Measurements from ENCODE around the gene FGGY.

Gene FGGY

DNA sequence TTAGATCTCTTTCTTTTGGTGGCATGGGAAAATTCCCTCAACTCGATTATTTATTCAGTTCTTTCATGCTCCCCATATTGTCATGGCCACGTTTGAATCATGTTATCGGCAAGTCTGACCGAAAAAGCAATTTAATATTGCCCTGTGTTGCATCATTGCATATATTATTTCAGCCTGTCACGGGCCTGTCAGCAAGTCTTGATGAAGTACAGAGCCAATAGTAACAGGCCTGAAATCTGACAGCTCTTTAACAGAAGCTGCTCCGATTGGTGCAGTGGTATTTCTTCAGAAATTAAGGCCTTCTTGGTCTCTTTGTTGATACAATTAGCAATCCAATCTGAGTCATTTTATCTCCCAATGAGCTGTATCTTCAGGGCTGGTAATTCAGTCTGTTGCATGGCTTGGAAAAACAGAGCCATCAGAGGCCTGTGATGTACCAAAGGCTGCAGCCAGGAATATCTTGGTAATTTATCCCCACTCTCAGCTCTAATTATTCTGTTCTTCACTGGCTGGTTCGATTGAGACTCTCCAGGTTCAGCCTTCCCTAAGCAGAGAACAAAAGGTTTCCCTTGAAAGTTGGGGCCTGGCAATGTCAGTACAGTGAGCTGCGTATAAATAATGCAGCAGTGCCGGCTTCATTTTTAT is 149.5 kb downstream of the FGGY start:
- DNase-seq (ENCODE audit: low read depth, low spot score), result peak; percentile 86
- TF ChIP-seq, protein P1, sequence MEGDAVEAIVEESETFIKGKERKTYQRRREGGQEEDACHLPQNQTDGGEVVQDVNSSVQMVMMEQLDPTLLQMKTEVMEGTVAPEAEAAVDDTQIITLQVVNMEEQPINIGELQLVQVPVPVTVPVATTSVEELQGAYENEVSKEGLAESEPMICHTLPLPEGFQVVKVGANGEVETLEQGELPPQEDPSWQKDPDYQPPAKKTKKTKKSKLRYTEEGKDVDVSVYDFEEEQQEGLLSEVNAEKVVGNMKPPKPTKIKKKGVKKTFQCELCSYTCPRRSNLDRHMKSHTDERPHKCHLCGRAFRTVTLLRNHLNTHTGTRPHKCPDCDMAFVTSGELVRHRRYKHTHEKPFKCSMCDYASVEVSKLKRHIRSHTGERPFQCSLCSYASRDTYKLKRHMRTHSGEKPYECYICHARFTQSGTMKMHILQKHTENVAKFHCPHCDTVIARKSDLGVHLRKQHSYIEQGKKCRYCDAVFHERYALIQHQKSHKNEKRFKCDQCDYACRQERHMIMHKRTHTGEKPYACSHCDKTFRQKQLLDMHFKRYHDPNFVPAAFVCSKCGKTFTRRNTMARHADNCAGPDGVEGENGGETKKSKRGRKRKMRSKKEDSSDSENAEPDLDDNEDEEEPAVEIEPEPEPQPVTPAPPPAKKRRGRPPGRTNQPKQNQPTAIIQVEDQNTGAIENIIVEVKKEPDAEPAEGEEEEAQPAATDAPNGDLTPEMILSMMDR (IDR thresholded peaks at IDR 0.05; ENCODE audit: low read depth, low read length), result no peak
- in situ Hi-C loops (cut with HindIII; ENCODE audit: low sequenced_read_pairs), result no loop called here
- no peak overlapping the region for H3K4me3 ChIP-seq (ENCODE audit: low read depth, low read length)

DNA sequence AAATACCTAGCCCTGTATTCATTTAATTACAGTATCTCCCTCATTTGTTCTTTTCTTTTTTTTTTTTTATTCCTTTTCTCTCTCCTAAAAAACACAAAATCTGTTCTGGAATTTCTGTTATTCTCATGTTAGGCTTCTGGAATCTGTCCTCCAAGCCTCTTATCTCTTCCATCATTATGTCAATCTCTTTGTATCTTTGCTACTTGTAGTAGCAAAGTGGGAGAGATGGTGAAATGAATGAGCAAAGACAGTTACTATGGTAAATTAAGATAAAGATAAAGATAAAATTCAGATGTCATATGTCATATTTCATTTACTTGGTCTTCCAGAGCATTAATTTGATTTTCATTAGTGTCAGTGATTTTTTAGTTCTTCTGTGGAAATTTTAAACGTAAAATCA is 155.1 kb downstream of the FGGY start:
- no peak overlapping the region for H3K4me3 ChIP-seq (ENCODE audit: low read depth, low read length)
- TF ChIP-seq, protein P1 (IDR thresholded peaks at IDR 0.05; ENCODE audit: low read depth, low read length), result no peak
- in situ Hi-C loops (cut with HindIII; ENCODE audit: low sequenced_read_pairs), result no loop called here
- no peak for DNase-seq (ENCODE audit: low read depth, low spot score)

DNA sequence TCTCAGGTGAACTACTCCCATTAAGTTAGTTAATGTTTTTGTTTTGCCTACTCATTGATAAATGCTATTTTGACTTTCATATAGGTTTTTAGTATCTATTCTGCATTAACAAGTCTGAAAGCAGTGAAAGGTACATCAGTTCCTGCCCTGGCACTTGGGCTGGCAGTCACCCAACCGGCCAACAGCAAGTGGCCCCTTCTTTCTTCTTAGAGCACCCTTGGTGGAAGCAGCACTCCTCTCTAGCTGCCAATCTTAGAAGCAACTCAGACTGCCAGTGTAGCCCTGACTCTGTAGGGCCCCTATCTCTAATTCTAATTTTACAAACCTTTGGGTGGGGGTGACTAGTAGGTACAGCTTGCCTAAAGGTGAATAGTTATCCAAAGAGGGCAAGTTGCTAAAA is 155.7 kb downstream of the FGGY start:
- in situ Hi-C loops (cut with HindIII; ENCODE audit: low sequenced_read_pairs), result no loop called here
- TF ChIP-seq, protein P1 (IDR thresholded peaks at IDR 0.05; ENCODE audit: low read depth, low read length), result no peak
- no peak for DNase-seq (ENCODE audit: low read depth, low spot score)
- no peak overlapping the region for H3K4me3 ChIP-seq (ENCODE audit: low read depth, low read length)

DNA sequence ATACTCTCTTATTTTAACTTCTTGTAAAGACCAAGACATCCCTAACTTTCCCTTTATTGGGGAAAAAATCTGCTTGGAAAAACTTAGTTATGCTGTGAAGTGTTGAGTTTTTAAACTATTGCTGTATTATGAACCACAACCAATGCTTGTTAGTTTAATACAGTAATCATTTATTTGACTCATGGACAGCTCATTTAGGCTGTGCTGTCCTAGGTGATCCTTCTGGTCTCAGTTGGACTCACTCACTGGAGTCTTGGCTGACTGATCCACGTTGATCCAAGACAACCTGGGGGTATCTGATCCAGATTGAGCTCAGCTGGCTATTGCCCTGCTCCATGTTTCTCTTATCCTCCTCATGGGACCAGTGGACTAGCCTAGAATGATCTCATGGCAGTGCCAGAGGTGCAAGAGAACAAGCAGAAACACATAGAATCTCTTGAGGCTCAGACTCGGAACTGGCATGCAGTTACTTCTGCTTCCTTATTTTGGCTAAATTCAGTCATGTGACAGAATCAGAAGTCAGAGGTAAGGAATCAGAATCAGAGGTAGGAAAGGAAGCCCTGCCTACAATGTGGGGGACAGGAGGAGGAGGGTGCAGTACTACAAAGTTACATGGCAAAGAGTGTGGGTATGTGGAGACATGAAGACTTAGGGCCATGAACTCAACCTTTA is 156.5 kb downstream of the FGGY start:
- TF ChIP-seq, protein P1 (IDR thresholded peaks at IDR 0.05; ENCODE audit: low read depth, low read length), result no peak
- in situ Hi-C loops (cut with HindIII; ENCODE audit: low sequenced_read_pairs), result no loop called here

DNA sequence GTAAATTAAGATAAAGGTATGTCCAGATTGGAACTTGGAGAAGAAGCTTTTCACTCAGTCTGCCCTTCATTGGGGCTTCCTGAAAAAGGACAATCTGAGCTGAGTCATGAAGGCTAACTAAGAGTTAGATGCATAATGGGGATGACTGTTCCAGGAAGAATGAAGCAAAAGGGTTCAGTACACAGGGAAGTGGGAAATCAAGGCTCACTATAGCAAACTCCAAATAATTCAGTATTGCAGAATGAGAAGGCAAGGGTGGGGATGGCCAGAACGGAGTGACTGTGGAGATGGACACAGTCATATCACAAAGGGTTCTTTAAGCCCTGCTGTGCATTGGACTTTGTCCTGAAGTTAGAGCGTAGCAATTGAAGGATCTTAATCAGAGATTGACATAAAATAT is 158.3 kb downstream of the FGGY start:
- in situ Hi-C loops (cut with HindIII; ENCODE audit: low sequenced_read_pairs), result no loop called here
- H3K4me3 ChIP-seq (ENCODE audit: low read depth, low read length), result no peak overlapping the region
- TF ChIP-seq, protein P1 (IDR thresholded peaks at IDR 0.05; ENCODE audit: low read depth, low read length), result no peak
- peak; percentile 64 for DNase-seq (ENCODE audit: low read depth, low spot score)

More for the DNA sequence above, 156.5 kb downstream of the FGGY start:
- H3K4me3 ChIP-seq (ENCODE audit: low read depth, low read length), result no peak overlapping the region
- DNase-seq (ENCODE audit: low read depth, low spot score), result no peak

DNA sequence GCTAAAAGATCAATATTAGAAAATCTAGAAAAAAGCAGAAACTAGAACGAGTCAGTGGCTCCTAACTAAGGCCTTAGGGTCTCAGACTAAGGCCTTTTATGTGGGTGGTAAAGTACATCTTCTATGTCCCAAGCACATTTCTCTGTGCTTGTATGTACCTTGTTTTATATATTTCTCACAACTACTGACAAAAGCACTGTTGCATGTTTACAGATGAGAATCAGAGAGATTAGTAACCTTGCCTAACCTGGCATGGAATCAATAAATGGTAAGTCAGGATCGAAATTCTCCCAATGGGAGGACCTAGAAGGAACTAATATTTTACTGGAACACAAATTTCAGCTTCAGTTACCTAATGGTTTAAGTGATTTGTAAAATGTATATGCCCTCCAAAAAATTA is 160.9 kb downstream of the FGGY start:
- in situ Hi-C loops (cut with HindIII; ENCODE audit: low sequenced_read_pairs), result no loop called here
- no peak overlapping the region for H3K4me3 ChIP-seq (ENCODE audit: low read depth, low read length)
- no peak for DNase-seq (ENCODE audit: low read depth, low spot score)
- TF ChIP-seq, protein P1 (IDR thresholded peaks at IDR 0.05; ENCODE audit: low read depth, low read length), result no peak
